Activated naive CD8-positive, alpha-beta T cell treated with anti-CD3 and anti-CD28 coated beads, Interleukin-2, amount 10 ng/mL, durations not matched to agents 7 days and 5 days (primary cell): ENCODE measurements around the gene UBASH3A. TPM values are rescaled to one million over a fixed set of nuclear protein-coding genes. Genes with fewer than 3 reads are reported as not detected.

ENCODE experiments used
- ATAC-seq: fragments of 150-1000 bp; cut with Tn5 transposase; one replicate; pipeline ENCODE4 v1.10.0; 2021; ENCODE audit warnings: low read depth, moderate library complexity
- POLR2A ChIA-PET: fragments of 350-600 bp; sonication (Branson Sonifier 250); formaldehyde crosslinking; loops from one replicate; lab custom pipeline; 2021; ENCODE audit warnings: antibody characterized with exemption; lab: Charles Lee
- DNase-seq: peaks from one replicate; pipeline ENCODE4 v3.0.0; 2021
- H3K27ac Mint-ChIP-seq: one replicate; pipeline ENCODE4 v1.8.0; 2022; ENCODE audit warnings: mild to moderate bottlenecking, mixed read lengths
- H3K27me3 Mint-ChIP-seq: one replicate; pipeline ENCODE4 v1.8.0; 2022; ENCODE audit warnings: mild to moderate bottlenecking, moderate library complexity, mixed read lengths
- H3K36me3 Mint-ChIP-seq: one replicate; pipeline ENCODE4 v1.8.0; 2021; ENCODE audit warnings: mild to moderate bottlenecking, mixed read lengths
- H3K4me1 Mint-ChIP-seq: one replicate; pipeline ENCODE4 v1.8.0; 2021; ENCODE audit warnings: mixed read lengths
- H3K4me3 Mint-ChIP-seq: one replicate; pipeline ENCODE4 v1.8.0; 2022; ENCODE audit warnings: mild to moderate bottlenecking, moderate library complexity, mixed read lengths
- H3K9me3 Mint-ChIP-seq: one replicate; pipeline ENCODE4 v1.8.0; 2021; ENCODE audit warnings: mixed read lengths
- total RNA-seq, 2 experiments: library from RNA; stranded (reverse); gene quantifications; one replicate each; pipeline ENCODE4 v1.2.3, GENCODE V29; 2021

UBASH3A gene
- total RNA-seq, 2 experiments from 2014 or later, result 77.8 to 80.2 TPM

GRCh38 chr21:42377211-42377950 is 26.3 kb upstream of the UBASH3A start:
- no peak for DNase-seq
- ATAC-seq, result no peak
- Mint-ChIP-seq H3K27ac (peak overlapping the region; percentile 31), H3K27me3 (no peaks in the 10 kb centered on the region), H3K36me3 (peaks cover 10% of the 10 kb centered on the region), H3K4me3 (no peak overlapping the region), H3K4me1 (peaks cover 8% of the 10 kb centered on the region), H3K9me3 (peaks cover 9% of the 10 kb centered on the region)
- POLR2A ChIA-PET, result no interaction called here

DNA sequence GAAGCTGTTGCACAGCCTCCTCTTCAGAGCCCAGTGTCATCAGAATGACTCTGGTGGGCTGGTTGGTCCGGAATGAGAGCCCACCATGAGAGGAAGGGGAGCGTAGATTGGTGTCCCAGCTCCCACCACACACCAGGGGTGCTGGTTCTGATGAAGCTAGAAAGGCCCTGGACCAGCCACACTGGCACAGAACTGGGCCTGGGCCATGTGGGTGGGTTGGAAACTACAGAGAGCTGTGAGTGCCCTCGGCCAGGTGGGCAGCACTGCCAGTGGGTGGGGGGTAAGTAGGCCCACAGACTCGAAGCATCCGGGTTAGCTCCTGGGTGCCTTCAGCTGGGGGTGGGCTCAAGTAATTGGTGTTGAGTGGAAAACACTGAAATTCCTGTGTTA is 25.8 kb upstream of the UBASH3A start:
- Mint-ChIP-seq H3K4me3 (no peak overlapping the region), H3K27ac (no peak overlapping the region), H3K4me1 (peaks cover 6% of the 10 kb centered on the region), H3K36me3 (peaks cover 15% of the 10 kb centered on the region), H3K27me3 (no peaks in the 10 kb centered on the region), H3K9me3 (peaks cover 13% of the 10 kb centered on the region)
- POLR2A ChIA-PET, result interaction anchor here (0.9 kb wide), 1 partner anchor 26 kb away, joined by 3 read pairs; the partner anchor contains the start of gene UBASH3A
- no peak for DNase-seq
- ATAC-seq, result no peak

DNA sequence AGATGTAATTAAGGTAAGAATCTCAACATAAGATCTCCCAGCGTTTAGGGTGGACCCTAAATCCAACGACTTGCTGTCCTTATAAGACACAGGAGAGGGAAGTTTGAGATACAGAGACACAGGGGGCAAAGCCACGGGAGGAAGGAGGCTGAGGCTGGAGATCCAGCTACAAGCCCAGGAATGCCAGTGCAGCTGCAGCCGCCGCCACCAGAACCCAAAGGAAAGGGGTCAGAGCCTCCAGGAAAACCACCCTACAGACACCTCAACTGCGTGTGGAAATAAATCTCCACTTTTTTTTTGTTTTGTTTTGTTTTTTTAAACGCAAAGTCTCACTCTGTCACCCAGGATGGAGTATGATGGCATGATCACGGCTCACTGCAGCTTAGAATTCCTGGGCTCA is 25.3 kb upstream of the UBASH3A start:
- POLR2A ChIA-PET, result interaction anchor here (0.9 kb wide), 1 partner anchor 25 kb away, joined by 3 read pairs; the partner anchor contains the start of gene UBASH3A
- peaks cover 15% of the 10 kb centered on the region for H3K36me3 Mint-ChIP-seq

GRCh38 chr21:42379426-42380215 is 24.1 kb upstream of the UBASH3A start:
- H3K27me3 Mint-ChIP-seq, result no peaks in the 10 kb centered on the region
- H3K9me3 Mint-ChIP-seq, result peaks cover 13% of the 10 kb centered on the region
- H3K4me3 Mint-ChIP-seq, result no peak overlapping the region
- no peak for ATAC-seq
- H3K27ac Mint-ChIP-seq, result no peak overlapping the region
- H3K4me1 Mint-ChIP-seq, result peaks cover 6% of the 10 kb centered on the region
- POLR2A ChIA-PET, result no interaction called here
- H3K36me3 Mint-ChIP-seq, result peaks cover 19% of the 10 kb centered on the region
- DNase-seq, result no peak

More for the DNA sequence above, 25.3 kb upstream of the UBASH3A start:
- H3K9me3 Mint-ChIP-seq, result peaks cover 13% of the 10 kb centered on the region
- H3K4me1 Mint-ChIP-seq, result peaks cover 2% of the 10 kb centered on the region
- H3K4me3 Mint-ChIP-seq, result no peak overlapping the region
- no peak overlapping the region for H3K27ac Mint-ChIP-seq
- ATAC-seq, result no peak
- no peak for DNase-seq
- no peaks in the 10 kb centered on the region for H3K27me3 Mint-ChIP-seq

- ATAC-seq, result peak; percentile 50
- Mint-ChIP-seq H3K4me3 (no peak overlapping the region), H3K27ac (no peak overlapping the region), H3K27me3 (no peaks in the 10 kb centered on the region), H3K4me1 (peaks cover 12% of the 10 kb centered on the region), H3K9me3 (peaks cover 16% of the 10 kb centered on the region), H3K36me3 (peaks cover 25% of the 10 kb centered on the region)
- DNase-seq, result no peak
- POLR2A ChIA-PET, result interaction anchor here (1.1 to 1.4 kb wide), 4 partner anchors 22 to 42 kb away, joined by 3 to 6 read pairs (median 4); partner anchors contain the start of gene UBASH3A
Measured at GRCh38 chr21:42381347-42381984, 22.2 kb upstream of the UBASH3A start.

- POLR2A ChIA-PET, result no interaction called here
- Mint-ChIP-seq H3K36me3 (peaks cover 30% of the 10 kb centered on the region), H3K27ac (no peak overlapping the region)
Measured at GRCh38 chr21:42382915-42383314, 20.8 kb upstream of the UBASH3A start.

GRCh38 chr21:42383331-42383730 is 20.4 kb upstream of the UBASH3A start:
- DNase-seq (no peak), ATAC-seq (no peak)
- Mint-ChIP-seq H3K9me3 (peaks cover 16% of the 10 kb centered on the region), H3K27me3 (no peaks in the 10 kb centered on the region), H3K4me3 (no peak overlapping the region), H3K27ac (no peak overlapping the region), H3K4me1 (peaks cover 22% of the 10 kb centered on the region), H3K36me3 (peaks cover 30% of the 10 kb centered on the region)
- POLR2A ChIA-PET, result no interaction called here

More at GRCh38 chr21:42382915-42383314, 20.8 kb upstream of the UBASH3A start:
- Mint-ChIP-seq H3K27me3 (no peaks in the 10 kb centered on the region), H3K9me3 (peaks cover 16% of the 10 kb centered on the region), H3K4me3 (no peak overlapping the region), H3K4me1 (peaks cover 22% of the 10 kb centered on the region)
- DNase-seq (no peak), ATAC-seq (no peak)

GRCh38 chr21:42384156-42384945 is 19.4 kb upstream of the UBASH3A start:
- H3K4me3 Mint-ChIP-seq, result no peak overlapping the region
- ATAC-seq (no peak), DNase-seq (no peak)
- peaks cover 30% of the 10 kb centered on the region for H3K36me3 Mint-ChIP-seq
- no peaks in the 10 kb centered on the region for H3K27me3 Mint-ChIP-seq
- peaks cover 16% of the 10 kb centered on the region for H3K9me3 Mint-ChIP-seq
- H3K4me1 Mint-ChIP-seq, result peaks cover 28% of the 10 kb centered on the region
- H3K27ac Mint-ChIP-seq, result no peak overlapping the region
- POLR2A ChIA-PET, result no interaction called here

DNA sequence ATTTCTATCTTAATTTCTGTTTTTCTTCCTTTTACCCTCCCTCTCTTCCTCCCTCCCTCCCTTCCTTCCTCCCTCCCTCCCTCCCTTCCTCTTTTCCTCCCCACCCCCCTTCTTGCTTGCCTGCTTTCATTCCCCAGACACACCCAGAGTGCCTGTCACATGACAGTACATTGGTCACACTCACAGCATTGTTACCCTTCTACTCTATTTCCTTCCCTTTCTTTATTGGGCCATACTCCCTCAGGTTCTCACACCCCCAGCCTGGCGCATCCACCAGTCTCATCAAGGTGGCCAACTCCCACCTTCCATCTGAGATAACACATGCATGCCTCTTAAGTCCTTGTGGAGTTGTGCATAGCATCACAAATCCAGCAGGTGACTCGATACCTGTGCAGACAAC is 18.7 kb upstream of the UBASH3A start:
- no peak for DNase-seq
- H3K27ac Mint-ChIP-seq, result peak overlapping the region; percentile 57
- H3K27me3 Mint-ChIP-seq, result no peaks in the 10 kb centered on the region
- ATAC-seq, result no peak
- H3K9me3 Mint-ChIP-seq, result peaks cover 16% of the 10 kb centered on the region
- H3K36me3 Mint-ChIP-seq, result peaks cover 30% of the 10 kb centered on the region
- H3K4me3 Mint-ChIP-seq, result peak overlapping the region; percentile 32
- POLR2A ChIA-PET, result no interaction called here
- H3K4me1 Mint-ChIP-seq, result peaks cover 35% of the 10 kb centered on the region

- Mint-ChIP-seq H3K9me3 (peaks cover 16% of the 10 kb centered on the region), H3K4me1 (peaks cover 38% of the 10 kb centered on the region), H3K4me3 (no peak overlapping the region), H3K27ac (no peak overlapping the region), H3K36me3 (peaks cover 30% of the 10 kb centered on the region), H3K27me3 (no peaks in the 10 kb centered on the region)
- POLR2A ChIA-PET, result no interaction called here
- ATAC-seq (no peak), DNase-seq (no peak)
Measured at GRCh38 chr21:42385619-42386018, 18.1 kb upstream of the UBASH3A start.

GRCh38 chr21:42386034-42386591 is 17.6 kb upstream of the UBASH3A start:
- H3K4me3 Mint-ChIP-seq, result no peak overlapping the region
- H3K27ac Mint-ChIP-seq, result no peak overlapping the region
- DNase-seq (no peak), ATAC-seq (no peak)
- peaks cover 30% of the 10 kb centered on the region for H3K36me3 Mint-ChIP-seq
- H3K27me3 Mint-ChIP-seq, result no peaks in the 10 kb centered on the region
- peaks cover 16% of the 10 kb centered on the region for H3K9me3 Mint-ChIP-seq
- POLR2A ChIA-PET, result interaction anchor here (2.0 kb wide), 1 partner anchor 18 kb away, joined by 8 read pairs; the partner anchor contains the start of gene UBASH3A
- H3K4me1 Mint-ChIP-seq, result peaks cover 42% of the 10 kb centered on the region

- POLR2A ChIA-PET, result interaction anchor here (0.9 to 2.0 kb wide), 2 partner anchors 17 to 57 kb away, joined by 3 to 8 read pairs; partner anchors contain the start of gene UBASH3A
- no peak overlapping the region for H3K4me3 Mint-ChIP-seq
- H3K27ac Mint-ChIP-seq, result peak overlapping the region; percentile 14
- H3K4me1 Mint-ChIP-seq, result peaks cover 48% of the 10 kb centered on the region
- no peak for DNase-seq
- H3K9me3 Mint-ChIP-seq, result peaks cover 8% of the 10 kb centered on the region
- no peaks in the 10 kb centered on the region for H3K27me3 Mint-ChIP-seq
- peaks cover 26% of the 10 kb centered on the region for H3K36me3 Mint-ChIP-seq
- ATAC-seq, result no peak
Measured at GRCh38 chr21:42387164-42387563, 16.5 kb upstream of the UBASH3A start.
